ENCODE results near the gene LILRA5.
"Not testable (repeated sequence)": the region's sequence is repeated elsewhere in the genome, so short reads cannot be mapped to it uniquely, and the experiment has no call there.

Gene LILRA5

DNA sequence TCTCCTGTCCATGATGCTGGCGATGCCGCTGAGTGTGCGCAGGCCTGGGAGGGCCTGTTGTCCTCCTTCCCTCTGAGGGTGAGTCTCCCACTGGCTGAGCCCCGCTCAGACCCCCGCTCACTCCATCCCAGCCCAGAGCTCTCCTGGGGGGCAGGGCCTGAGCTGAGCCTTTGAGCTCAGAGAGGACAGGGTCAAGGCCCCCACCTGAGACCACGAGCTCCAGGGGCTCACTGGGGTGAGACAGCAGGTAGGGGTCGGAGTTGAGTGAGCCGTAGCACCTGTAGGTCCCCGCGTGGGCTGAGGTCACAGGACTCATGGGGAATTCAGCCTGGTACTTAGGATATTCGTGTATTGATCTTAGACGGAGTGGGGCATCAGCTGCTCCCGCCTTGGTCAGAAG lies 34.9 kb downstream of the LILRA5 start:
- DNase-seq (ENCODE audit: extremely low read depth in 1 of 2, low read depth in 1 of 2) = not testable (repeated sequence)

DNA sequence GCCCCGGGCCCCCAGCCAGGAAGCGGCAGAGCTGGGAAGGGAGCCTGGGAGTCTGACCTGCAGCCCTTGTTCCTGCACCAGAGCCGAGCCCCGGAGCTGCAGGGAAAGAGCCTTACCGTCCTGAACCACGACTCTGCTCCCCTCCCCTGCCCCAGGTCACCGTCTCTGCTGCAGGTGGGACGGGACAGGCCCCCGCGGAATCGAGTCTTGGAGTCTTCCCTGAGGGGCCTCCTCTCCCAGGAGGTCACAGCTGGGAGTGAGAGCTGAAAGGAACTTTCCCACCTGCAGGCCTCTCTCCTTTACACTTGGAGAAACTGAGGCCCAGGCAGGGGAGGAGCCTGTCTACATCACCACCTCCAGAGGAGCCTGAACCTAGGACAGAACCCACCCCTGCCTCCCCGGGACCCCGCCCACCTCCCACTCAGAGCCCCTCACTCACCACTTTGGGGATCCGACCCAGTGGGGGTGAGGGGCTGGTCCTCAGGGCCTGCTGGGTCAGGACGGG lies 35.8 kb downstream of the LILRA5 start:
- DNase-seq (ENCODE audit: extremely low read depth in 1 of 2, low read depth in 1 of 2) = not testable (repeated sequence)

DNA sequence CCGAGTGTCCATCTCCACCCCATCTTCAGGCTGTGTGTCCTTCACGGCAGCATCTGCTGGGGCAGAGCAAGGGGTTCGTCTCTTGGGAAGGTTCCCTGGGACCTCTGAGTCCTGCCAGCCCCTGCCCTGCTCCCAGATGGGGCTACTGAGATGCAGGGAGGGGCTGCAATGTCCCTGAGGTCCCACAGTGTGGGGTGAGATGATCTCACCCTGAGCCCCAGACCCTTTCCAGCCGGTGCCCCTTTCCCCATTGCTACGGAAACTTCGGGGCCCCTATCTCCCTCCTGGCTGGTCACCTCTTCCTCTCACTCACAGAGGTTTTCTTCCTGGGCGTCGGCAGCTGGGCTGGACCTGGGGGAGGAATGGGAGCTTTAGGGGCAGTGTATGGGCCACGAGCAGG lies 37.0 kb downstream of the LILRA5 start:
- DNase-seq (ENCODE audit: extremely low read depth in 1 of 2, low read depth in 1 of 2) = no peak

DNA sequence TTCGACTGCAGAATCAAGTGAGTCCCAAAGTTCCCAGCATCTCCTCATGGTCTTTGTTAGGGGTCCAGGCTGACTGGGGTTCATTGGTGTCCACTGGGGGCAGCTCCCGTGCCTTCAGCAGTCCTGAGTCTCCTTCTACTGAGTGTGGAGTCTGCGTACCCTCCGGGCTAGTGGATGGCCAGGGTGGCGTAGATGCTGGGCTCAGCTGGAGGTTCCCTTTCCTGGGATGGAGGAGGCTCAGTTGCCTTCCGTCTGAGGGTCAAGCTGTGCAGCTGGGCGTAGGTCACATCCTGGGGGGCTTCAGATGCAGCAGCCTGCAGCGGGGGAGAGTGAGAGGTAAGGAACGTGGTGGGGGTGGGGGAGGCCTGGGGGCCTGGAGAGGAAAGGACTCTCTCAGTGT lies 38.5 kb downstream of the LILRA5 start:
- DNase-seq (ENCODE audit: extremely low read depth in 1 of 2, low read depth in 1 of 2) = not testable (repeated sequence)

- DNase-seq (ENCODE audit: extremely low read depth in 1 of 2, low read depth in 1 of 2) = no peak
Observed at GRCh38 chr19:54273821-54274220, 39.1 kb downstream of the LILRA5 start.

DNA sequence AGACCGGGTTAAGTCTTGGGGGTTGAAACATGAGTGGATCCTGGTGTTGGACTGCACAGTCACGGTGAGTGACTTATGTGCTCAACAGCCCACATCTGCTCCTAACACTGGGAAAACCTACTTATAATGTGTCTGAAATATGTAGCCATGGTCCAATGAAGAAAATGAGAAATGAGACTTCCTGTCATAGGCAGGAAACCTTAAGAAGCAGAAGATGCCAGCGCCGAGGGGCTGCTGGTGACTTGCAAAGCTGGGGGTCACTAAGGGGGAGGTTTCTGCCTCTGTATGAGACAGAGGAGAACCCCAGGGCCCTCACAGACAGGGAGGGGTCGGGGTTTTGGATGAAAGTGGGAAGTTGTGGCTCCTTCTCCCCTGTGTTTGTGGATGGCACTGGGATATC lies 40.8 kb downstream of the LILRA5 start:
- DNase-seq (ENCODE audit: extremely low read depth in 1 of 2, low read depth in 1 of 2) = not testable (repeated sequence)

DNA sequence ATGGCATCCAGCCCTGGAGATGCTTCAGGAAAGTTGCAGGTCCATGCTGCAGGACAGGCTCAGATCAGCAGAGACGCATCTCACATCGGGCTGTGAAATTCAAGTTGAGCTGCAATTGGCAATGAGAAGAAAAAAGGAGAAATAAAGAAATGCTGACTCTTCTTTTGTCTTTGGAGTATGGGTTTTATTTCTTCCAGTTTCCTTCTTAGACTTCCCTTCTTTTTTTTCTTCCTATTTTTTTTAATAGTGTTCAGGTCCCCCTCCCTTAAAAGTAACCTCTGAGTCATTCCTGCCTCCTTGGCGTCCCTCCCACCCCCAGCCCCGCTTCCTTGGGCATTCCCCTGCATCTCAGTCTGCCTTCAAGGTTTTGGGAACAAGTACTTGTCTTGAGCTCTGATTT lies 41.4 kb downstream of the LILRA5 start:
- not testable (repeated sequence) for DNase-seq (ENCODE audit: extremely low read depth in 1 of 2, low read depth in 1 of 2)

- no peak for DNase-seq (ENCODE audit: extremely low read depth in 1 of 2, low read depth in 1 of 2)
Observed at GRCh38 chr19:54271106-54271505, 41.9 kb downstream of the LILRA5 start.

DNA sequence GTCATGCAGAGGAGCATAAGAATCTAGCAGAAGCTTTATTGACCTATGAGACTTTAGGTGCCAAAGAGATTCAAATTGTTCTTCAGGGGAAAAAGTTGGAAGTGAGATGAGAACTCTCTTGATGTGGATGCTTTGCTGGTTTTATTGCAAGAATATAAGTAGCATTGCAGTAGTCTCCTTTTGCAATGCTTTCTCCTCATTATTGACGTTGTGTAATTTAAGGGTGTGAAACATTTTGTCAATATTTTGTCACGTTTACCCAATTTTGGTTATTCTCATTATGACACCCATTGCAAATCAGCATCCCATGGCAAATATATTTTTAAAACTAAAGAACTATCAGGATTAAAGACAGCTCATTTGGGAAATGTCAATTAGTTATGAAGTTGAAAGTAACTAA lies 44.0 kb downstream of the LILRA5 start:
- DNase-seq (ENCODE audit: extremely low read depth in 1 of 2, low read depth in 1 of 2) = no peak

- peak; percentile 28 to 54 for DNase-seq (ENCODE audit: extremely low read depth in 1 of 2, low read depth in 1 of 2)
Observed at GRCh38 chr19:54266133-54266532, 46.8 kb downstream of the LILRA5 start.

GRCh38 chr19:54262470-54262869 lies 50.5 kb downstream of the LILRA5 start:
- DNase-seq (ENCODE audit: extremely low read depth in 1 of 2, low read depth in 1 of 2) = no peak

DNA sequence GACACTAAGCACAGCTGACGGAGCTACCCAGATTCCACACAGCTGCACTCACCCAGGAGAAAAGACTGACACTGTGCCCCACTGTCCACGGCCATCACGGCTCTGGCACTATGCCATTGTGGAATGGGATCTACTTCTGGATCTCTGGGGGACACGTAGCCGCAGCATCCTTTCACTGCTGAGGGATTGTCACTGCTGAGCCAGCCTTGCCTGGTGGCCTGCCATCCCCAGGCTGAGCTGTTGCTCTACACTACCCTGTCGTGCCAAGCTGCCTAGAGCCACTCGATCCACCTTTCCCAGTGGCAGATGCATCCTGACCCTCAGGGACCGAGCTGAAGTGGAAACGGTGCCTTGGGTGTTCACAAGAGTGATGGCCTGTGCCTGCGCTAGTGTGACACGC lies 50.9 kb downstream of the LILRA5 start:
- DNase-seq (ENCODE audit: extremely low read depth in 1 of 2, low read depth in 1 of 2) = no peak

GRCh38 chr19:54257116-54257480 lies 55.9 kb downstream of the LILRA5 start, which contains the start of gene LILRB5:
Gene LILRB5 (minus strand): TSS chr19:54257273. CDS start chr19:54257193, 80 bp downstream.
- DNase-seq (ENCODE audit: extremely low read depth in 1 of 2, low read depth in 1 of 2) = no peak
